NOMO-1 (cell line): ENCODE measurements around the gene PARPBP.
"Not testable (repeated sequence)": the region's sequence is repeated elsewhere in the genome, so short reads cannot be mapped to it uniquely, and the experiment has no call there.

Experiments
- DNase-seq, 2 experiments: peaks; one replicate each; lab custom pipeline; 2025; ENCODE audit not compliant: unreplicated experiment in 2 of 2; lab: John Stamatoyannopoulos, UW

The PARPBP gene, protein sequence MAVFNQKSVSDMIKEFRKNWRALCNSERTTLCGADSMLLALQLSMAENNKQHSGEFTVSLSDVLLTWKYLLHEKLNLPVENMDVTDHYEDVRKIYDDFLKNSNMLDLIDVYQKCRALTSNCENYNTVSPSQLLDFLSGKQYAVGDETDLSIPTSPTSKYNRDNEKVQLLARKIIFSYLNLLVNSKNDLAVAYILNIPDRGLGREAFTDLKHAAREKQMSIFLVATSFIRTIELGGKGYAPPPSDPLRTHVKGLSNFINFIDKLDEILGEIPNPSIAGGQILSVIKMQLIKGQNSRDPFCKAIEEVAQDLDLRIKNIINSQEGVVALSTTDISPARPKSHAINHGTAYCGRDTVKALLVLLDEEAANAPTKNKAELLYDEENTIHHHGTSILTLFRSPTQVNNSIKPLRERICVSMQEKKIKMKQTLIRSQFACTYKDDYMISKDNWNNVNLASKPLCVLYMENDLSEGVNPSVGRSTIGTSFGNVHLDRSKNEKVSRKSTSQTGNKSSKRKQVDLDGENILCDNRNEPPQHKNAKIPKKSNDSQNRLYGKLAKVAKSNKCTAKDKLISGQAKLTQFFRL

DNA sequence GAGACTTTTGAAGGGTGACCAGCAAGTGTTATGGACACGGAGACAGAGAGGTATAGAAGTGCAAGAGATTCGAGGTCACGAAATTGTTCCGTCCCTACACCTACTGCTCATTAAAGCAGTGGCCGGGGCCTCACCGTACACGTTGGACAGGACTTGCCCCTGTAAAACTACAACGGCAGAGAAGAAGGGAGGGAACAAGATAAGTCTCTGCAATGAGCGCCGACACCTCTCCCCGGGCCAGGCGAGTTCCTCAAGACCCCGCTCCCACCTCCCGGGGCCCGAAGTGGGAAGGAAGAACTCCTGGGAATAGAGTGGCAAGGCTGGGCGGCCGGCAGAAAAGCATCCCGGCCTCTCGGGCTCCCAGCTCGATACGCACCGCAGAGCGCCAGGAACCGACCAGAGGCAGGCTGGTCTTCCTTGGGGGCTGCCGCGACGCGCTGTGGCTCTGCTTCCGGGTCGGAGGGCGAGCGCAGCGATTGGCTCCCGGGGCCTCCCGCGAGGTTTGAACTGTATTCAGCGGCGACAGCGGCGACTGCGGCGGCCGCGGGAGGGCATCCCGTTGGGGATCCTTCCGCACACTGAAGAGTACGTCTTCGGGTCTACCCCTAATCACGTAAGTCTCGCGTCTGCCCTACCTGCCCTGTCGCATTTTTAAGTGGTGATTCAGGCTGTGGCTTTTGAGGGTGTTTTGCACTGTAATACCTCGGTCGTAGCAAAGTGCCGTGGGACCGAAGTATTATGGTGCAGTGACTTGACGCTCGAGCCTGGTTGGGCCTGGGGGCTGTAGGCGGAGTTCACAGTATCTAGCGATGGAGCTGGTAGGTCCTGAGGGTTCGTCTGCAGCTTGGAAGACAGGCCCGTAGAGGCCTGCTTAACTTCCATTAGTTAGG, at the start of gene PARPBP, which contains the start of gene NUP37:
PARPBP (plus strand) TSS at position 510 of the 890 bp plus-strand sequence. CDS start 3,706 bp downstream, outside the sequence.
NUP37 (minus strand) TSS at position 441 of the 890 bp plus-strand sequence. CDS start 1,596 bp downstream, outside the sequence.
- peak; percentile 89 to 95 for DNase-seq

DNA sequence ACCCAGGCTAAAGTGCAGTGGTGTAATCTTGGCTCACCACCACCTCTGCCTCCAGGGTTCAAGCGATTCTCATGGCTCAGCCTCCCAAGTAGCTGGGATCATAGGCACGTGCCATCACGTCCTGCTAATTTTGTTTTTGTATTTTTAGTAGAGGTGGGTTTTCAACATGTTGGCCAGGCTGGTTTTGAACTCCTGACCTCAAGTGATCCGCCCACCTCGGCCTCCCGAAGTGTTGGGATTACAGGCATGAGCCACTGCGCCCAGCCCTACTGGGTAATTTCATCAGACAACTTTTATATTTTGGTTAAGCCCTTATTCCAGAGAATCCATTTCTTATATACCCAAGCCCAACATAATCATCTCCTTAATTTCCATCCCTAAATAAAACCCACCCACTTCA, 47.9 kb upstream of the PARPBP start:
- DNase-seq, result not testable (repeated sequence)

- no peak for DNase-seq
Measured at GRCh38 chr12:102080842-102081241, 39.1 kb upstream of the PARPBP start.

DNA sequence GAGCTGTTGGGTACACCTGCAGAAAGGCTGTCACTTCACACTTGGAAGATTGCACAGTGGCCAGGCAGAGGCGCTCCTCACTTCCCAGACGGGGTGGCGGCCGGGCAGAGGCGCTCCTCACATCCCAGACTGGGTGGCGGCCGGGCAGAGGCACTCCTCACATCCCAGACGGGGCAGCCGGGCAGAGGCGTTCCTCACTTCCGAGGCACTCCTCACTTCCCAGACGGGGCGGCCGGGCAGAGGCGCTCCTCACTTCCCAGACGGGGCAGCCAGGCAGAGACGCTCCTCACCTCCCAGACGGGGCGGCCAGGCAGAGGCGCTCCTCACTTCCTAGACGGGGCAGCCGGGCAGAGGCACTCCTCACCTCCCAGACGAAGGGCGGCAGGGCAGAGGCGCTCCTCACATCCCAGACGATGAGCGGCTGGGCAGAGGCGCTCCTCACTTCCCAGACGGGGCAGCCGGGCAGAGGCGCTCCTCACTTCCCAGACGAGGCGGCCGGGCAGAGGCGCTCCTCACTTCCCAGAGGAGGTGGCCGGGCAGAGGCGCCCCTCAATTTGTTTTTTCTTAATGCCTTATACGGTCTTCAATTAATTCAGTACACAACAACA, 30.7 kb upstream of the PARPBP start:
- not testable (repeated sequence) for DNase-seq

DNA sequence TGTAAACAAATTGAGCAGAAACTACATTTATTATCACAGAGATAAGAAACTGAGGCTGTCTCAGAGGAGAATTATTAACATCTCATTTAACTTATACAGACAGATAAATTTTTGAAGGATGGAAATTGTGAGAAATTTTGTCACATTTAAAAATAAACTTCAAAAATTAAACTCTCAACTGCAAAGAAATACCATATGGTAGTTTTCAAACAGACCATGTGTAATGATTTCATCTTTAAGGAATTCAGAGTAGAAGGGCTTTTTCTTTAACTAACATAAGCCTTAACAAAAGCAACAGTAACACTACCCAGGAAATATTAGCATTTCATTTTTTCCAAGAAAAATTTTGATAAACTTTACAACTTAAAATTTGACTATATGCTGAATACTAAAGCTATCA, 26.7 kb upstream of the PARPBP start:
- no peak for DNase-seq

DNA sequence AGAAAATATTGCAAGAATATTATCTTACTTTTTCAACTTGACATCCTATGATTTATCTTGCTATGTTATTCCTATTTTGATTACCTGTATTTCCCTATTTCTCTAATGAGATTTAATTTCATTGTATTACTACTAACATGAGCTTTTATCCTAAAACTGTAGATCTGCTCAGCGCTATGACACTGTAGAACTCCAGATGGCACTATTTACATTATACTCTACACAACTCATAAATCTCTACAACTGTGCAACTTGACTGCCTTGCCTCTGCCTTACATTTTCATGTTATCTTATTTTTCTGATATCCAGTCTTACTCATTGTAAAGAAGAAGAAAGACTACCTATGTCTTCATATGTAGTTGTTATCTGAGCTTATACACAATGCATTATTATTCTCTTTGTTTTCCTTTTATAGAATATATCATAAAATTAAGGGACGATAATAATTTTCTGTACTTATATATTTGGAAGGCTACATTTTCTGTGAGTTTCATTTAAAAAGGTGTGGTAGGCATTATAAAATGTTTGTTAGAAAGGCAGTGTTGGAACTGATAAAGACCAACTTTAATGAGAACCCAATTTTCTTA, 24.2 kb upstream of the PARPBP start:
- peak; percentile 1 to 28 for DNase-seq

- no peak for DNase-seq
Measured at GRCh38 chr12:102096855-102097254, 23.1 kb upstream of the PARPBP start.

DNA sequence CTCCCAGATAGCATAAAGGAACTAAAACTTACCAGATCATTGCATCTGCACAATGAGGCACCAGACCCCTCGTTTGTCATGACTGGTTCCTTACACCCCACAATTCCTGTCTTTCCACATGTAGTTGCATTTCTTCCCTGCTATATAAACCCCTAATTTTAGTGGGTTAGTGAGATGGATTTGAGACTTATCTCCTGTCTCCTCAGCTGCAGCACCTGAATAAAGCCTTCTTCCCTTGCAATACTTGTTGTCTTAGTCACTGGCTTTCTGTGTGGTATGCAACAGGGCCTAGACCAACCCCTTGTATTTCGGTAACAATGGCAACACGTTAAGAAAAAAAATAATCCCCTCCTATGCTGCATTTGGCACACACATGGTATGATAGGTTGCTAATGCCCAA, 13.1 kb upstream of the PARPBP start:
- DNase-seq, result no peak

GRCh38 chr12:102107970-102108369, 12.0 kb upstream of the PARPBP start:
- DNase-seq, result no peak

DNA sequence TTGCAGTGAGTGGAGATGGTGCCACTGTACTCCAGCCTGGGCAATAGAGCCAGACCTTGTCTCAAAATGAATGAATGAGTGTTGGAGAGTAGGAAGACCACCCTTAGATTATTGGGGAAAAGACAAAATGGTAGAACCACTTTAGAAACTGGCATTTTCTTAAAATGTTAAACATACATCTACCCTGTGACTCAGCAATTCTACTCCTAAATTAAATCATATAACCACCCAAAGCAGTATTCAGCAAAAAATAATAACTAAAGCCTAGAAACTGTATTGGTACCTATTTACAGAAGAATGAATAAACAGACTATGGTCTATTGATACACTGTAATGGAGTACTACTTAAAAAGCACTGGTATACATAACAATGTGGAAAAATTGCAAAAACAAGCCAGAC, 9.2 kb upstream of the PARPBP start:
- DNase-seq, result no peak

DNA sequence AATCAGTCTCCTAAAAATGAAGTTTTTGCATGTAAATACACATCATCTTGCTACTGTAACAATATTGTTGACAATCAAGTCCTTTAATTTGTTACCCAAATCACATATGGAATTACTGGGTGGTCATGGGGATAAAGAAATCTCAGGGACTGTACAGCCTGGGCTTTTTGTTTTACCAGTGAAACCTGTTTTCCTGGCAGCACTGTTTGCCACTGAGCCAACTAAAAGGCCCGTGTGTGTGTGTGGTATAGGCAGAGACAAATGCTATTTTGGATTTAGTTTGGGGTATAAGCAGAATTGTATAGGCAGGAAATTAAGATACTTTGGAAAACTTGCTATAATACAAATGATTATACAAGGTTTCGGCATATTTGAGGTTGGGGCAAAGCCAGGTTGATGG, 5.8 kb upstream of the PARPBP start:
- DNase-seq, result no peak

DNA sequence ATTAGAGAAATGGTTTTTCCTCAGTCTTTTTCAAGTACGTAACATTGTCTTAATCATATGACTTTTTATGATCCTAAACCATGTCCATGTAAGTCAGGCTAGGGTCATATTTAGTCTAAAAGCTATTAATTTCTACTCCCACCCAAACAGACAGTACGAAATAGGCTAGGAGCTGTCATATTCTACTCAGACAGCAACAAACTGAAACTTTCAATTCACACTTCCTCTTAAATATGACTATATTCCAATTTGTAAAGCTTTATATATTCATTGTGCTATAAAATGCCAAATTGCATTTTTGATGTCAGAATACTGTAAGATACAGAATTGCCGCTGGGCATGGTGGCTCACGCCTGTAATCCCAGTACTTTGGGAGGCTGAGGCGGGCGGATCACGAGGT, 3.6 kb upstream of the PARPBP start:
- no peak for DNase-seq

GRCh38 chr12:102118874-102119273, 1.1 kb upstream of the PARPBP start:
- DNase-seq, result no peak

DNA sequence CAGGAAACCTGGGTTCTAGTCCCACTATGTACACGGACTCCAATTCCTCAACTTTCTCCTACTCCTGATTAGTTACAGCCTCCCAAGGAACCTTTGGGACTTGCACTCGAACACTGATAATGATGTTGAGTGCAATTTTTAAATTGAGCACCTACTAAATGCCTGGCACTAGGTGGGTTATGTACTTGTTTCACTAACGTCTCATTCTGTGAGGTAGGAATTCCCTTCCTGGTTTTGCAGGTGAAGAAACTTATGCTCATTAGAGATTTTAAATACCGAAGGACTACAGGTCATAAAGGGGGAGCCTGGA, 536 bp downstream of the PARPBP start:
- no peak for DNase-seq

GRCh38 chr12:102120886-102121285, 903 bp downstream of the PARPBP start:
- peak; percentile 8 to 22 for DNase-seq

DNA sequence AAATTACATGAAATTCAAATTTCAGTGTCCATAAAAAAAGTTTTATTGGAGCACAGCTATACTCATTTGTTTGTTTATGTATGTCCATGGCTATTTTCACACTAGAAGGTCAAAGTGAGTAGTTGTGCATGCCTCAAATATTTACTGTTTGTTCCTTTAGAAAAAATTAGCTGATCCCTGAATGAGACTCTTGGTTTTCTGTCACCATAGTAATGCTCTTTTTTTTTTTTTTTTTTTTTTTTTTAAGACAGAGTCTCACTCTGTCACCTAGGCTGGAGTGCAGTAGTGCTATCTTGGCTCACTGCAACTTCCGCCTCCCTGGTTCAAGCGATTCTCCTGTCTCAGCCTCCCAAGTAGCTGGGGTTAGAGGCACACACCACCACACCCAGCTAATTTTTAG, 1.3 kb downstream of the PARPBP start:
- not testable (repeated sequence) for DNase-seq

DNA sequence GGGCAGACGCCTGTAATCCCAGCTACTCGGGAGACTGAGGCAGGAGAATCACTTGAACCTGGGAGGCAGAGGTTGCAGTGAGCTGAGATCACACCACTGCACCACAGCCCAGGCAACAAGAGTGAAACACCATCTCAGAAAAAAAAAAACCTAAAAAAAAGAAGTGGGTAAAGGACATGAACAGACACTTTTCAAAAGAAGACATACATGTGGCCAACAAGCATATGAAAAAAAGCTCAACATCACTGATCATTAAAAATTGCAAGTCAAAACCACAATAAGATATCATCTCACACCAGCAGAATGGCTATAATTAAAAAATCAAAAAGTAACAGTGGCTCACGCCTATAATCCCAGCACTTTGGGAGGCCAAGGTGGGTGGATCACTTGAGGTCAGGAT, 10.7 kb downstream of the PARPBP start:
- not testable (repeated sequence) for DNase-seq

DNA sequence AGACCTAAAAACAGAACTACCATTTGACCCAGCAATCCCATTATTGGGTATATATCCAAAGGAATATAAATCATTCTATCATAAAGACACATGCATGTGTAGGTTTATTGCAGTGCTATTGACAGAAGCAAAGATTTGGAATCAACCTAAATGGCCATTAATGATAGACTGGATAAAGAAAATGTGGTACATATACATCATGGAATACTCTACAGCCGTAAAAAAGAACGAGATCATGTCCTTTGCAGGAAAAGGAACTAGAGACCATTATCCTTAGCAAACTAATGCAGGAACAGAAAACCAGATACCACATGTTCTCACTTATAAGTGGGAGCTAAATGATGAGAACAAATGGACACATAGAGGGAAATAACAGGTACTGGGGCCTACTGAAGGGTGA, 11.5 kb downstream of the PARPBP start:
- not testable (repeated sequence) for DNase-seq

GRCh38 chr12:102137619-102138018, 17.6 kb downstream of the PARPBP start:
- not testable (repeated sequence) for DNase-seq

DNA sequence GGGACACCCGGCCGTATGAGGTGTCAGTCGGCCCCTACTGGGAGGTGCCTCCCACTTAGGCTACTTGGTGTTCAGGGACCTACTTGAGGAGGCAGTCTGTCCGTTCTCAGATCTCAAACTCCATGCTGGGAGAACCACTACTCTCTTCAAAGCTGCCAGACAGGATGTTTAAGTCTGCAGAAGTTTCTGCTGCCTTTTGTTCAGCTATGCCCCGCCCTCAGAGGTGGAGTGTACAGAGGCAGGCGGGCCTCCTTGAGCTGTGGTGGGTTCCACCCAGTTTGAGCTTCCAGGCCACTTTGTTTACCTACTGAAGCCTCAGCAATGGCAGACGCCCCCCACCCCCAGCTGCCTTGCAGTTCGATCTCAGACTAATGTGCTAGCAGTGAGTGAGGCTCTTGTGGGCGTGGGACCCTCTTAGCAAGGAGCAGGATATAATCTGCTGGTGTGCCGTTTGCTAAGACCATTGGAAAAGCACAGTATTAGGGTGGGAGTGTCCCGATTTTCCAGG, 22.9 kb downstream of the PARPBP start:
- not testable (repeated sequence) for DNase-seq
